HG02763 (cell line): ENCODE data around the gene VPS37D.
"Not testable (repeated sequence)": the region's sequence is repeated elsewhere in the genome, so short reads cannot be mapped to it uniquely, and the experiment has no call there.

ENCODE experiments used
- ATAC-seq: cut with Tn5 transposase; IDR thresholded peaks from one replicate; pipeline ENCODE4 v1.9.1; 2021; ENCODE audit warnings: mild to moderate bottlenecking, moderate library complexity; ENCODE audit not compliant: unreplicated experiment

VPS37D gene, protein sequence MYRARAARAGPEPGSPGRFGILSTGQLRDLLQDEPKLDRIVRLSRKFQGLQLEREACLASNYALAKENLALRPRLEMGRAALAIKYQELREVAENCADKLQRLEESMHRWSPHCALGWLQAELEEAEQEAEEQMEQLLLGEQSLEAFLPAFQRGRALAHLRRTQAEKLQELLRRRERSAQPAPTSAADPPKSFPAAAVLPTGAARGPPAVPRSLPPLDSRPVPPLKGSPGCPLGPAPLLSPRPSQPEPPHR

DNA sequence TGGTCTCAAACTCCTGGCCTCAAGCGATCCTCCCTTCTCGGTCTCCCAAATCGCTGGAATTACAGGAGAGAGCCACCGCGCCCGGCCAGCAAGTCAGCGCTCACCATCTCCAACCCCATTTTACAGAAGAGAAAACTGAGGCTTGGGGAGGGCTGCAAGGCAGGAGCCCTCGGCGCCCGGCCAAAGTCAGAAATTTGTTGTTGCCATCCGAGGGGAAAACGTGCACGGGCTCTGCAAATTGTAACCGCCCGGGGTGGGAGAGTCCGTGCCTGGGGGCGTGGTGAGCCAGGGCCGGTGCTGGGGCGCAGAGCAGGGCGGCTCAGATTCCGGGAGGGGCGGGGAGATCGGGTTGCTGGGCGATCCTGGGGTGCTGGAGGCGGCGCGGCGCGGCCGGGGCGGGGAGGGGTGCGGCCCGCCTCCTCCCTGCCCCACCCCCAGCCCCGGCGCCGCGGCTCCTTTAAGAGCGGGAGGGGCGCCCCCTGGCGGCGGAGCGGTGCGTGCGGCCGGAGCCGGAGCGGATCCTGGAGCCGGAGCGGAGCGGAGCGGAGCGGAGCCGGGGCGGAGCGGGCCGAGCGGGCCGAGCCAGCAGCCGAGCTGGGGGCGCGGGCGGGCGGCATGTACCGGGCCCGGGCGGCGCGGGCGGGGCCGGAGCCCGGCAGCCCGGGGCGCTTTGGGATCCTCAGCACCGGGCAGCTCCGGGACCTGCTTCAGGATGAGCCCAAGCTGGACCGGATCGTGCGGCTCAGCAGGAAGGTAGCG, at the start of gene VPS37D:
VPS37D (plus strand) TSS at position 488 of the 759 bp plus-strand sequence; CDS start at position 616, 128 bp downstream.
- ATAC-seq = peak; percentile 90

DNA sequence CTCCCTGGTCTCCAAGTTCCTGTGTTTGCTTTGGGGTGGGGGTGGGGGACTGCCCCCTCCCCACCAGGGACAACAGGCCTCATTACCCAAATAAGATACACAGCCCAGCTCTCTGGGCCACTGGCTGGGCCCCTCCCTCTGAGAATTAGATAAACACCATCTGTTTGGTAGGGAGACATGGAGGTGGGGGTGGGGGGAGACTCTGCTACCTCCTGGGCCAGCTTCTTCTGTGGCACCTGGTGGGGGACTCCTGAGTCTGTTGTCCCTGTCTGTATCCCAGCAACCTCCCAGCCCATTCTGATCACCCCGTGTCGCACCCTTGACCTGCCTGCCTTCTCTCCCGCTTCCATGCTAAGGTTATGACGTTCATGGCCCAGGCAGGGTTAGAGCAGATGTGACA, 49.1 kb upstream of the VPS37D start:
- no peak for ATAC-seq

DNA sequence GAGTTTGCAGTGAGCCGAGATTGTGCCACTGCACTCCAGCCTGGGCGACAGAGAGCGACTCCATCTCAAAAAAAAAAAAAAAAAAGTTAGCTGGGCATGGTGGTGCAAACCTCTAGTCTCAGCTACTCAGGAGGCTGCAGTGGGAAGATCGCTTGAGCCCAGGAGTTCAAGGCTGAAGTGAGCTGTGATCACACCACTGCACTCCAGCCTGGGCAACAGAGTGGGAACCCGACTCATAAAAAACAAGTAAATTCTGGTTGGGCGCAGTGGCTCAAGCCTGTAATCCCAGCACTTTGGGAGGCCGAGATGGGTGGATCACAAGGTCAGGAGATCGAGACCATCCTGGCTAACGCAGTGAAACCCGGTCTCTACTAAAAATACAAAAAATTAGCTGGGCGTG, 48.2 kb upstream of the VPS37D start:
- ATAC-seq = not testable (repeated sequence)

DNA sequence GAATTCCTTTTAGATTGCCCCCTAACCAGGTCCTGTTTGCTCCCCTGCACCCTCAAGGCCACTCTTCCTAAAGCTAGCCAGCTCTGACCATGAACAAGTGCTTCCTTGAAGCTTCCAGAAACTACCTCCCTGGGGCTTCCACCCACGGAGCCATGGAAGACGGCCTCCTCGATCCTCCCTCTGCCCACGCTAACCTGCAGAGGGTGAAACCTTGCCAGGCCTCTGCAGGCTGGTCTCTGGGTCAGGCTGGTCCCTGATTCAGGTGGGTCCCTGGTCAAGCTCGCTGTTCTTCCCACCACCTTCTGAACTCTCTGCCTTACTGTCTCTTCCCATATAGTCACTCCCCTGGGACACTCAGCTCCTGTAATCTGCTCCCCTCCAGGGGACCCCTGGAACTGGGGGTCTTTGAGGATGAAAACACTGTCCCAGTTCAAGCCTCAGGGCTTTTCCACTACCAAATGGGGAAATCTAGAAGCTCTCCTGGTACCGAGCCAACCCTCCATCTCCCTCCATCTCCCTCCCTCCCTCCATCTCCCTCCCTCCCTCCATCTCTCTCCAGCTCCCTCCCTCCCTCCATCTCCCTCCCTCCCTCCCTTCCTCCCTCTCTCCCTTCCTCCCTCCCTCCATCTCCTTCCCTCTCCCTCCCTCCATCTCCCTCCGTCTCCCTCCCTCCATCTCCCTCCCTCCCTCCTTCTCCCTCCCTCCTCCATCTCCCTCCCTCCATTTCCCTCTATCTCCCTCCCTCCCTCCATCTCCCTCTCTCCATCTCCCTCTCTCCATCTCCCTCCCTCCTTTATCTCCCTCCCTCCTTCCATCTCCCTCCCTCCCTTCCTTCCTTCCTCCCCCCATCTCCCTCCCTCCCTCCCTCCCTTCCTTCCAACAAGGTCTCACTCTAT, 46.2 kb upstream of the VPS37D start:
- ATAC-seq = no peak

DNA sequence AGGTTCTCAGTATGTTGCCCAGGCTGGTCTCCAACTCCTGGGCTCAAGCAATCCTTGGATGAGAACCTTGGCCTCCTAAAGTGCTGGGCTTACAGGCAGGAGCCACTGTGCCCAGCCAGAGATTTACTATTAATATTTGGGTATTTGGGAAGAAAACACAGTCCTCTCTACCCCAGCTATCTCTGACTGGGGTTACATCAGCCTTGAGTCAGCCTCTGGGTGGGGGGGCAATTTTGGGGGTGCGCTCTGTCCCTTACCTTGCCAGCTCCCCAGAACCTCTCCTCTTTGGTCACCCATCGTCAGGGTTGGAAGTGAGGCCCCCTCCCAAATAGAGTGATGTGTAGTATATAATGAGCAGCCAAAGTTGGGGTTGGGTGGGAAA, 45.1 kb upstream of the VPS37D start:
- no peak for ATAC-seq

DNA sequence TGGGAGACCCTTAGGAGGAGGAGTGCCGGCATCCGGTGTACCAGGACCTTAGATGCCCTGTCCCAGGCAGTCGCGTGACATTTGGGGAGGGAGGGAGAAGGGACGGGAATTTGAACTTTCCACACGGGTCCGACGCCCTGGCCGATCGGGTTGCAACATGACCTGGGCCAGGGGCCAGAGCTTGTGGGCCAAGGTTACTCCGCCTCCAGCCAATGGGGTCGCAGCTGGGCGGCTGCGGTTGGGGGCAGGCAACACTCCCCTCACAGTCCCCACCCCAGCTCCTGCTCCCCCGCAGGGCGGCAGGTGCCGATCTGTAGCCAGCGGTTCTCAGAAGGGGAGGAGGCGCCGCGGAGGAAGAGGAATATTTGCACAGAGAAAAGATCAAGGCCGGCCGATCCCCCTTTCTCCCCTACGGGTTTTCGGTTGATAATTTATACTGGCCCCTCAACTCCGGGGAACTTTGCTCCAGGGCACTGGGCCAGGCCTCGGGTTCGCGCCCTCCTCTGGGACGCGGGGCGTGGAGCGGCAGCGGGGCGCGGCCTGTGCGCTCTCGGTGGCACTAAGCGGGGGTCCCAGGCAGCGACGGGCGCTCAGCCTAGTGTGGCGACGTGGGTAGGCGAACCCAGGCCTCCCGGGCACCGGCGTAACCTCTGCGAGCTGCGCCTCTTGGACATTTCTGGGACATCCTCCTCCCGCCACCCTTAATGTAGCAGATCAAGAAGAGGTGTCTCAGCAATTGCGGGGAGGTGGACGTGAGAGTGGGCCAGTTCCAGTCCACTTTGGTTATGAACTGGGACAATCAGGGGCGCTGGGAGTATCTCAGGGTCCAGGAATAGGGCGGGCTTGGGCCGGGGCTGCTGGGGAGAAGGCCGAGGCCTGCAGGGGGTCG, 44.5 kb upstream of the VPS37D start:
- no peak for ATAC-seq

DNA sequence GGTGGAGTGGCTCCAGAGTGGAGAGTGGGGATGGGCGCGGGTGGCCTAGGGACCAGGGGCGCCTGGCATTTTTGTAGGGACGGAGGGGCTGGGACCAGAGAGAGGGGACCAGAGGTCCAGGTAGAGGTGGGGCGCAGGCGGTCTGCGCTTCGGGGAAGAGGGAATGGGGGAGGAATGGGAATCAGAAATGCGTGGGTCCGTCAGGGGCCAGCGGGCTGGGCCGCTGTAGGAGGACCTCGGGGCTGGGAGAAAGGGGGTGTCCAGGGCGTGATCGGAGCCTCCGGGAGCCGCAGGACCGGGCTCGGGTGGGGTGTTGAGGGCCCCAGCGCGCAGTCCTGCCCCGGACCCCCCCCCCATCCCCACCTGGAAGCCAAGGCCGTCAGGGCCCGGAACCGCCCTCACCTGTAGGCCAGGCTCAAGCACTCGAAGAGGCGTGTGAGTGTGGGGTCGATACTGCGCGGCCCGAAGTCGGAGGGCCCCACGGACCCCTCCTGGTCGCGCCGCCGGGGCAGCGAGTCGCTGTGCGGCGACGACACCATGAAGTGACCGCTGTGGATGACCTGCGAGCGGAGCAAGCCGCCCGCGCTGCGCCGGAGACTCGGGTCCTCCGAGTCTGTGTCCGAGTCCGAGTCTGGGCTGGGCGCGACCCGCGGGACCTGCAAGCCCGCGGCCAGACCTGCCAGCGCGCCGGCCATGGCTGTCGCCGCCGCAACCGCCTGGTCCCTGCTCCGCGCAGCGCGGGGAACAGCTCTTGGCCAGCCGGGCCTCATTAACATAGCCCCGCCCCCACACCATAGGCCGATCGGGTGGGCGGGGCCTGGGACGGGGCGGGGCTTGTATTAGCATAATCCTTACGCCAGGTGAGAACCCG, 43.6 kb upstream of the VPS37D start, which contains the start of gene MLXIPL:
MLXIPL (minus strand) TSS at position 725 of the 871 bp plus-strand sequence; CDS start at position 695, 30 bp downstream.
- no peak for ATAC-seq

DNA sequence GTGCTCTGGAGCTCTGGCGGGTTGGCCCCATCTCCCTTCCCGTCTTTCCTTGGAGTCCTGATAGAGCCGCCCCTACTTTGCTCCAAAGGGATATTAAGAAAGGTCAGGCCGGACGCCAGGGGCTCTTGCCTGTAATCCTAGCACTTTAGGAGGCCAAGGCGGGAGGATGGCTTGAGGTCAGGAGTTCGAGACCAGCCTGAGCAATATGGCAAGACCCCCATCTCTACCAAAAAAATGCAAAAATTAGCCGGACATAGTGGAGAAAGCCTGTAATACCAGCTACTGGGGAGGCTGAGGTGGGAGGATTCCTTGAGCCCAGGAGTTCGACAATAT, 43.0 kb upstream of the VPS37D start:
- ATAC-seq = no peak

DNA sequence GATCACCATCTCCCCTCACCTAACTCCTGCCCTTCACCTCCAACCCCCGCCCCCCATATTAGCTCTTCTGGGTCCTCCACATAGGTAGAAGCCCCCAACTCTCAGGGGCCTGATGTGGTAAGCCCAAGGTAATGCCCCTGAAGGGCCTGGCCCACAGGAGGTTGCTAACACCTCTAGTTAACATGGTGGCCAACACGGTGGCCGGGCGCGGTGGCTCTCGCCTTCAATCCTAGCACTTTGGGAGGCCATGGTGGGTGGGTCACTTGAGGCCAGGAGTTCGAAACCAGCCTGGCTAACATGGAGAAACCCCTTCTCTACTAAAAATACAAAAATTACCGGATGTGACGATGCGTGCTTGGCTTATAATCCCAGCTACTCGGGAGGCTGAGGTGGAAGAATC, 42.4 kb upstream of the VPS37D start:
- no peak for ATAC-seq

DNA sequence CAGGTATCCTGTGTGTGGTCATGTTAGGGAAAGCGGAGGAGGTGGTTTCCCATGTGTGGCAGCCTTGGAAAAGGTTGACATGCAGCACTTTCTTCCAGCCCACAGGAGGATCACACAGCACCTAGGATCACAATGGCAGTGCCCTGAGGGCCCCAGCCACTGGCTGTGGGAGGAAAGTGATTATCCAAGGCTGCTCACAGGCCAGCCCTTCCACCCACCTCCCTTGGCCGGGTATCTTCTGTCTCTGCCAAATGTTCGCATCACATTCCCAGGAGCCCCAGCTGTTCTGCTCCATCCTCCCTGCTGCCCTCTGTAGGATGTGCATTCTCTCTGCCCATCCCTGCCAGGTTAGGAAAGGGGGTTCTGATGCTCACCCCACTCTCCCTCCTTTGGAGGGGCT, 40.8 kb upstream of the VPS37D start:
- ATAC-seq = no peak

DNA sequence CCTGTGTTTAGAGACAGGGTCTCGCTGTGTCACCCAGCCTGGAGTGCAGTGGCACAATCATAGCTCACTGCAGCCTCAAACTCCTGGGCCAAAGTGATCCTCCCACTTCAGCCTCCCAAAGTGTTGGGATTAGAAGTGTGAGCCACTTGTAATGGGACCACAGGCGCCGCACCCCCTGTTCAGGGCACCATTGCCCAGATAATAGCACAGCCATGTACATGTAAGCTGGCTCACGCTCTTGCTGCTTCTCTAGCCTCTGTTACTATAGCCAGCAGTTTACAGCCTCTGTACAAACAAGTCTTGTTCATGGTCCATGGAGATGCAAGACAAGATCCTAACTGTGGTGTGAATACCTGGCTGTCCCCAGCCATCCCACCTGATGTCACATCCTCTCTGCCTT, 39.1 kb upstream of the VPS37D start:
- ATAC-seq = no peak

DNA sequence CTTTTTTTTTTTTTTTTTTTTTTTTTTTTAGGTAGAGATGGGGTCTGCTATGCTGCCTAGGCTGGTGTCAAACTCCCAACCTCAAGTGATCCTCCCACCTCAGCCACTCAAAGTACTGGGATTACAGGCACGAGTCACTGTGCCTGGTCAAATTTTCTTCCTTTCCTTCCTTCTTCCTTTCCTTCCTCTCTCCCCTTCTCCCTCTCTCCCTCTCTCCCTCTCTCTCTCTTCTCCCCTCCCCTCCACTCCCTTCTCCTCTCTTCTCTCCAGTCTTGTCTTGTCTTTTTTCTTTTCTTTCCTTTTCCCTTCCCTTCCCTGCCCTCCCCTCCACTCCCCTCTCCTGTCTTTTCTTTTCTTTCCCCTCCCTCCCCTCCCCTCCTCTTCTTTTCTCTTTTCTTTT, 36.1 kb upstream of the VPS37D start:
- no peak for ATAC-seq

DNA sequence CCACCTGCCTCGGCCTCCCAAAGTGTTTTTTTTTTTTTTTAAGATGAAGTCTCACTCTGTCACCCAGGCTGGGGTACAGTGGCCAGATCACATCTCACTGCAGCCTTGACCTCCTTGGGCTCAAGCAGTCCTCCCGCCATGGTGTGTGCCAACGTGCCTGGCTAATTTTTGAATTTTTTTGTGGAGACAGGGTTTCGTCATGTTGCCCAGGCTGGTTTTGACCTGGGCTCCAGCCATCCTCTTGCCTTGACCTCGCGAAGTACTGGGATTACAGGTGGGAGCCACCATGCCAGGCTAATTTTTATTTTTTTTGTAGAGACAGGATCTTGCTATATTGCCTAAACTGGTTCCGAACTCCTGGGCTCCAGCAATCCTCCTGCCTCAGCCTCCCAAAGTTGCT, 34.3 kb upstream of the VPS37D start:
- no peak for ATAC-seq

DNA sequence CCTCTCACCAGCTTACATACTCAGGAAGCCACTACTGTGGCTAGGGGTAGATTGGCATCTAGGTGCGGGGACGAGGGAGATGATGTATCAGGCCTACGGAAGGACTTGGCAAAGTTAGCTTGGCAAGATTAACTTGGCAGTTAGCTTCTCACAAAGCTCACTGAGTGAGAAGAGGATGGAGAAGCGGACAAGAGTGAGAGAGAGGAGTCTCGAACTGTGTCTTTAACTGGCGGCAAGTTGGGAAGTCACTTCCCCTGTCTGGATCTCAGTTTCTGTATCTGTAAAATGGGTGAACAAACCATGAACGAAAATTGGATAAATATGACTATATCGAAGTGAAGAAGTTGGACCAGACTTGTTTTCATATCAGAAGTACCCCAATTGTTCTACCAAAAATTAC, 33.8 kb upstream of the VPS37D start:
- no peak for ATAC-seq

DNA sequence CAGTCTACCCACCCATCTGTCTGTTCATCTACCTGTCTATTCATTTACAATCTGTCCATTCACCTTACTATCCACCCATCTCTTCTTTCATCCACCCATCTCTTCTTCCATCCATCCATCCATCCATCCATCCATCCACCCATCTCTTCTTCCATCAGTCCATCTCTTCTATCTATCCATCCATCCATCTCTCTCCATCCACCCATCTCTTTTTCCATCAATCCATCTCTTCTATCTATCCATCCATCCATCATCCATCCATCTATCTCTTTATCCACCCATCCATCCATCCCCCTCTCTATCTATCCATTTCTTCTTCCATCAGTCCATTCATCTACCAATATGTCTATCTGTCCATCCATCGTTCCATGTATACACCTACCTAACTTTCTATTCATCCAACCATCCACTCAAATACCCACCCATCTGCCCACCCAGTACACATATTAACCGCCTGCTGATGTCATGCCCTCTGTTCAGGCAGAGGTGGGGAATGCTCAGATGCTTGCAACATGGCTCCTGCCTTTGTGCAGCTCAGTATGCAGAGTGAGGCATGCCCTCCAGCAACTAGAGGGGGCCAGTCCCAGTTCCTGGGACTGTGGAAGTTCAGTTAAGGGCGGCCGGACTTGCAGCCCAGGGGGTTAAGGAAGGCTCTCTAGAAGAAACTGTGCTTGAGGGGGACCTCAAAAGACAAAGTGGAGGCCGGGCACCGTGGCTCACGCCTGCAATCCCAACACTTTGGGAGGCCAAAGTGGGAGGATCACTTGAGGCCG, 32.0 kb upstream of the VPS37D start:
- no peak for ATAC-seq

DNA sequence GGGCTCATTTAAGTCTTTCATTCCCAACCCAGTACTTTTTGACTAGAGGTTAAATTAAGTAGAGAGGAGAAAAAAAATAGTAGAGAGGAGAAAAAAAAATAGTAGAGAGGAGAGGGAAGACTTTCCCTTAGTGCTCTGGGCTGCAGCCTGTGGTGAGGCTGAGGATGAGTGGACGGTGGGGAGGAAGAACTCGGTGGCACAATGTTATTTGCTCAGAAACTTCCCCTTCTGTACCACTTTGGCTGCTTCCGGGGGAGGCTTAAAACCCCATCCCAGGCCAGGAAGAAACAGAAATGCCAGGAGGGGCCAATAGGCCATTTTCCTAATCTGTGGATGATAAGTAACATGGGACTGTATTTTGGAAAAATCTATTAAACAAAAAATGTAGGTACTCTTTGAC, 28.7 kb upstream of the VPS37D start:
- ATAC-seq = no peak

DNA sequence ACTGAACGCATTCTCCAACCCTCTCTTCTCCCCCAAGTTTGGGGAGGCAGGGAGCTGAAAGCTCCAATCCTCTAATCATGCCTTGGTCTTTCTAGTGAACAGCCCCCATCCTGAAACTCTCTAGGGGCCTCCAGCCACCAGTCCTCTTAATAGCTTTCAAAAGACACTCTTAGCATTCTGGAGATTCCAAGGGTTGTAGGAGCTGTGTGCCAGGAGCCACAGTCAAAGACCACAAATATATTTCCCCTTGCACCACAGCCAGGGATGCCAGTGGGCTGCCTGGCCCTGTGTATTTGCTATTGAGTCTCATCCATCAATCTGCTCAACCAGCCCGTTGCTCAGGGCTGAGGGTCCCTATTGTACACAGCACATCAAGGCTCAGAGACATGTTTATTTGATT, 24.8 kb upstream of the VPS37D start:
- no peak for ATAC-seq

DNA sequence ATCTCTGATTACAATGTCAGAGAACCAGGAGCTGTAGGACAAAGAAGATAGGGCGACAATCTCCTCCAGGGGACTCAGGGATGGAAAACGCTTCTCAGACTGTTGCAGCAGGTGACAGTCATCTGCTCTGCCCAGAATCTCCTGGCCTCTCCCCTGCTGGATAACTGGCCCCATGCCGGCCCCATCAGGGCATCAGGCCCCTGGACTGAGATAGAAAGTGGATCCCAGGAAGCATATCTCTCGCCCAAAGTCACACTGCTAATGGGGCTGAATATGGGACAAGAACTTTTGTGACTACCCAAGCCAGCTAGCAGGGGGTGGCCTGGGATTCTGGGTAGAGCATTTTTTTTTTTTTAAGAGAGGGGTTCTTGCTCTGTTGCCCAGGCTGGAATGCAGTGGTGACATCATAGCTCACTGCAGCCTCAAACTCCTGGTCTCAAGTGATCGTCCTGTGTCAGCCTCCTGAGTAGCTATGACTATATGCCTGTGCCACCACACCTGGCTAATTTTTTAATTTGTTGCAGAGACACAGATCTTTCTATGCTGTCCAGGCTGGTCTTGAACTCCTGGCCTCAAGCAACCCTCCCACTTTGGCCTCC, 22.8 kb upstream of the VPS37D start:
- ATAC-seq = no peak
